Caco-2 (cell line): ENCODE results near the gene HTT. TPM values are rescaled to one million over a fixed set of nuclear protein-coding genes. Genes with fewer than 3 reads are reported as not detected.
A peak's percentile ranks its signal among the peaks of the same experiment; 100 is the strongest.

Experiments used
- BruUV-seq: library from RNA; stranded (reverse); fragments of 400-500 nt; replicated peaks from 2 replicates; lab custom pipeline; 2021; lab: Mats Ljungman, UMichigan
- CTCF ChIA-PET: fragments of 300-600 bp; sonication (Branson Sonifier 250); formaldehyde crosslinking; loops from one replicate; lab custom pipeline; 2022; ENCODE audit warnings: antibody characterized with exemption; lab: Charles Lee
- POLR2A ChIA-PET: fragments of 300-600 bp; sonication (Branson Sonifier 250); formaldehyde crosslinking; loops from one replicate; lab custom pipeline; 2022; ENCODE audit warnings: antibody characterized with exemption; lab: Charles Lee
- DNase-seq, 2 experiments: peaks; one replicate each; pipeline versions ENCODE4 v3.0.0 to v3.0.0-alpha.2; 2020 to 2022
- H3K27me3 ChIP-seq: replicated peaks from 2 replicates; pipeline ENCODE4 v1.6.0; 2011; ENCODE audit warnings: low read length; ENCODE audit not compliant: control insufficient read depth, insufficient read depth
- H3K36me3 ChIP-seq: 2 replicates; pipeline ENCODE4 v1.5.1; 2011; ENCODE audit warnings: low read length; ENCODE audit not compliant: control insufficient read depth, insufficient read depth
- H3K4me1 ChIP-seq: fragments of 250-450 bp; sonication (Bioruptor Pico); 2 replicates; pipeline ENCODE4 v1.5.1; 2020; ENCODE audit warnings: mild to moderate bottlenecking
- H3K4me3 ChIP-seq: 2 replicates; pipeline ENCODE4 v1.5.1; 2011; ENCODE audit warnings: low read depth, mild to moderate bottlenecking, control low read depth, low read length
- H3K9me3 ChIP-seq: fragments of 250-450 bp; sonication (Bioruptor Pico); 2 replicates; pipeline ENCODE4 v1.5.1; 2020; ENCODE audit warnings: mild to moderate bottlenecking, moderate library complexity
- H3K27ac Mint-ChIP-seq: one replicate; pipeline ENCODE4 v1.8.0; 2022; ENCODE audit warnings: mixed read lengths; ENCODE audit not compliant: unreplicated experiment
- H3K27me3 Mint-ChIP-seq: one replicate; pipeline ENCODE4 v1.8.0; 2022; ENCODE audit warnings: mixed read lengths; ENCODE audit not compliant: insufficient read depth, unreplicated experiment
- H3K36me3 Mint-ChIP-seq: one replicate; pipeline ENCODE4 v1.8.0; 2022; ENCODE audit warnings: mild to moderate bottlenecking, mixed read lengths; ENCODE audit not compliant: insufficient read depth, unreplicated experiment
- H3K4me1 Mint-ChIP-seq: one replicate; pipeline ENCODE4 v1.8.0; 2022; ENCODE audit warnings: low read depth, mixed read lengths; ENCODE audit not compliant: unreplicated experiment
- H3K4me3 Mint-ChIP-seq: one replicate; pipeline ENCODE4 v1.8.0; 2022; ENCODE audit warnings: mild to moderate bottlenecking, moderate library complexity, mixed read lengths; ENCODE audit not compliant: unreplicated experiment
- H3K9me3 Mint-ChIP-seq: one replicate; pipeline ENCODE4 v1.8.0; 2022; ENCODE audit warnings: mixed read lengths; ENCODE audit not compliant: unreplicated experiment
- CTCF ChIP-seq, 2 experiments: fragments of 200-600 bp in 1 of 2; IDR thresholded peaks; 1 replicate in 1 of 2; 2 replicates in 1 of 2; pipeline versions ENCODE4 v1.5.1 to v1.8.0; 2011 to 2022; ENCODE audit warnings: antibody characterized with exemption in 1 of 2, control low read depth in 1 of 2, inconsistent platforms in 1 of 2, low read depth in 1 of 2, low read length in 1 of 2, mild to moderate bottlenecking in 1 of 2, moderate library complexity in 1 of 2; ENCODE audit not compliant: insufficient read depth in 1 of 2, severe bottlenecking in 1 of 2, unreplicated experiment in 1 of 2
- intact Hi-C: fragments of 100-400 bp; cut with micrococcal nuclease; formaldehyde crosslinking; loops from one replicate; pipeline ENCODE4 v1.10.0; 2022; ENCODE audit not compliant: unreplicated experiment
- total RNA-seq: library from RNA; stranded (reverse); gene quantifications from 2 replicates; pipeline ENCODE4 v1.2.3, GENCODE V29; 2022

The HTT gene
- total RNA-seq, 1 experiment from 2014 or later, result 63.3 TPM

DNA sequence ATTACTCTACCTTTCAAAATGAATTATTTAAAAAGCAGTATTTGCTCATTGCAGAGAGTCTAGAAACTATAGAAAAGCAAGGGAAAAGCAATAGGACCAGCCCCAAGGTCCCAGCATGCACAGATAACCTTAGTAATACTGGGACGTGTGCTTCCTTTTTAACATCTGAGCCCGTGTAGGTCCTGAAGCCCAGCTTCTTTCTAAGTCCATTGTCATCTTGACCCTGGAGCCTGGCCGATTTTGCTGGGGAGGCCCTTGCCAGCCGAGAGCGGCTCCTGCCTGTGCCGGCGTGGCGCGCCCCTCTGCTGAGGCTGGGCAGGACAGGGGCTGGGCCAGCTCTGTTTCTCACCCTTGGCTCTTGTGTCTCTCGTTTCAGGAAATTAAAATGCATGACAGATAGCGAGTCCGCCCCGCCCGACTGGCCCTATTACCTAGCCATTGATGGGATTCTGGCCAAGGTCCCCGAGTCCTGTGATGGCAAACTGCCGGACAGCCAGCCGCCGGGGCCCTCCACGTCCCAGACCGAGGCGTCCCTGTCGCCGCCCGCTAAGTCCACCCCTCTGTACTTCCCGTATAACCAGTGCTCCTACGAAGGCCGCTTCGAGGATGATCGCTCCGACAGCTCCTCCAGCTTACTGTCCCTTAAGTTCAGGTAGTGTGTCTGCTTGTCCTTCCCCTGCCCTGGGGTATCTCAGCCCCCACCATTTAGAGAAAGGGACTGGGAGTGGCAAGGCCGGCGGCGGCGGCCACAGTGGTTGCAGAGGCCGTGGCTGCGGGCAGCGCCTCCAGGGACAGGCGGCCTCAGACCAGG is 178.6 kb downstream of the HTT start:
- peak in 1 of 2 experiments; percentile 20 for DNase-seq
- H3K27me3 Mint-ChIP-seq, result no peaks in the 10 kb centered on the region
- Histone ChIP-seq H3K27me3 (no peaks in the 10 kb centered on the region), H3K9me3 (no peaks in the 10 kb centered on the region), H3K4me1 (no peaks in the 10 kb centered on the region), H3K4me3 (no peak overlapping the region), H3K36me3 (no peaks in the 10 kb centered on the region)
- intact Hi-C loops, result no loop called here
- no TSS peak for BruUV-seq
- H3K27ac Mint-ChIP-seq, result no peak overlapping the region
- ChIA-PET CTCF (no interaction called here), POLR2A (interaction anchor here (0.6 kb wide), 1 partner anchor 210 kb away, joined by 3 read pairs; no protein-coding TSS in a partner anchor)
- no peaks in the 10 kb centered on the region for H3K4me1 Mint-ChIP-seq
- no peaks in the 10 kb centered on the region for H3K9me3 Mint-ChIP-seq
- H3K36me3 Mint-ChIP-seq, result no peaks in the 10 kb centered on the region
- TF ChIP-seq CTCF (IDR thresholded peaks at IDR 0.05; ENCODE audit: insufficient read depth in 1 of 2, low read depth in 1 of 2, low read length in 1 of 2, severe bottlenecking in 1 of 2, unreplicated experiment in 1 of 2), result no peak
- no peak overlapping the region for H3K4me3 Mint-ChIP-seq

DNA sequence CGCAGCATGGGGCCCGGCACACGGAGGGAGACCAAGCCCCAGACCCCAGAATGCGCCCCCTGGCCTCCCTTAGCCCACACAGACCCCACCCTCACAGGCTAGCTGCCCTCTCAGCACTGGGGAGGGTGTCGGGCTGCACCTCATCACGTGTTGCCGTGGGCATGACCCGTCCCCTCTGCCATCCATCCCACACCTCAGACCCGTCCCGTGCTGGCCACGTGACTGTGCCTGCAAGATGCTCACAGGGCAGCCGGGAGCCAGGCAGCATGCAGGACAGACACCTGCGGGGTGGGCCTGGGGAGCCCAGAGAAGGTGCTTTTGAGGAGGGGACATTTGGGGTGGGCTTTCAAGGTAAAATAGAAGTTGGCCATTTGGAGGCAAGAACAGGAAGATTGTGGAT is 179.3 kb downstream of the HTT start:
- H3K4me1 Mint-ChIP-seq, result no peaks in the 10 kb centered on the region
- no peaks in the 10 kb centered on the region for H3K9me3 Mint-ChIP-seq
- peak in 1 of 2 experiments; percentile 23 for DNase-seq
- no peak overlapping the region for H3K4me3 Mint-ChIP-seq
- H3K27me3 ChIP-seq, result no peaks in the 10 kb centered on the region
- no peaks in the 10 kb centered on the region for H3K27me3 Mint-ChIP-seq
- H3K9me3 ChIP-seq, result no peaks in the 10 kb centered on the region
- H3K4me3 ChIP-seq, result no peak overlapping the region
- H3K36me3 Mint-ChIP-seq, result no peaks in the 10 kb centered on the region
- H3K4me1 ChIP-seq, result no peaks in the 10 kb centered on the region
- POLR2A ChIA-PET, result no interaction called here
- CTCF ChIA-PET, result no interaction called here
- no peak overlapping the region for H3K27ac Mint-ChIP-seq
- no peaks in the 10 kb centered on the region for H3K36me3 ChIP-seq
- no TSS peak for BruUV-seq
- intact Hi-C loops, result no loop called here
- no peak for TF ChIP-seq CTCF (IDR thresholded peaks at IDR 0.05; ENCODE audit: insufficient read depth in 1 of 2, low read depth in 1 of 2, low read length in 1 of 2, severe bottlenecking in 1 of 2, unreplicated experiment in 1 of 2)

DNA sequence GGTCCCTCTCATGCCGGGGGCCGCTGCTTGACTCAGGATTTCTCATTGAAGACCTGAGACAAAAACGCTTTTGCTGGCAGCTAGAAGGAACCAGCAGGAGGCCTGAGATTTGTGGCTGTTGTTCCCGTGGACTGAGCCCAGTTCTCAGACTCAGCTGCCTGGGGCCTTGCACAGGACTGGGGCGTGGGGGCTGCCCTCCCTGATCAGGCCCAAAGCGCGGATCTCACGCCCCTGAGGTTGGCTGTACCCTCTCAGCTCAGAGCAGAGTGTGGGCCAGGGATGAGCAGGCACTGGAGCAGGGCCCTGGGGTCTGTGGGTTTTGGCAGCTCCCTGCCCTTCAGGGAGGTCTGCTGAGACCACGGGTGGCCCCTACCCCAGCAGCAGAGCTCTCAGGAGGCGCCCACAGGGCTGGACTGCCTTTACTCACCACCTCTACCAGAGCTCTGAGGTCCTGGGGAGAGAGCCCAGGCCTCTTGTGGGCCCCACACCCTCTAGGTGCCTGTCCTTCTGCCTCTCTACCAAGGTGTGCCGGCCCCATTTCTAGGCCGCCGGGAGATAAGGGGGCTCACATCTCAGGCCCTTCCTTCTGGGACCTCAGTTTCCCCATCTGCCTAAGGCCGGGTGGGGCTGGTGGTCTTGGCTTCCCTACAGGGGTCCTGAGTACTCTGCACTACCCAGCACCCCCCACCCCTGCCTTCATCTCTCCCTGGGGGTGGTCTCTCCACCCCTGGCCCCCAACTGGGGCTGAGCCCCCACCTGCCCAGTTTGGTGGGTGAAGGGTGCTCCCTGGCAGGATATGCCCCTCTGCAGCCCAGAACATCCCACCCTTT is 180.0 kb downstream of the HTT start:
- Mint-ChIP-seq H3K4me3 (no peak overlapping the region), H3K27me3 (no peaks in the 10 kb centered on the region), H3K27ac (no peak overlapping the region), H3K4me1 (no peaks in the 10 kb centered on the region), H3K9me3 (no peaks in the 10 kb centered on the region), H3K36me3 (no peaks in the 10 kb centered on the region)
- no peaks in the 10 kb centered on the region for H3K4me1 ChIP-seq
- CTCF ChIA-PET, result no interaction called here
- H3K36me3 ChIP-seq, result no peaks in the 10 kb centered on the region
- H3K4me3 ChIP-seq, result no peak overlapping the region
- TF ChIP-seq CTCF (IDR thresholded peaks at IDR 0.05; ENCODE audit: insufficient read depth in 1 of 2, low read depth in 1 of 2, low read length in 1 of 2, severe bottlenecking in 1 of 2, unreplicated experiment in 1 of 2), result no peak
- POLR2A ChIA-PET, result no interaction called here
- intact Hi-C loops, result no loop called here
- BruUV-seq, result no TSS peak
- no peaks in the 10 kb centered on the region for H3K27me3 ChIP-seq
- H3K9me3 ChIP-seq, result no peaks in the 10 kb centered on the region
- DNase-seq, result peak in 1 of 2 experiments; percentile 26
